COLO668 (cell line): ENCODE results near the gene INPP5J.
"Not testable (repeated sequence)": the region's sequence is repeated elsewhere in the genome, so short reads cannot be mapped to it uniquely, and the experiment has no call there.

Source experiments
- DNase-seq: peaks from one replicate; lab custom pipeline; 2025; ENCODE audit not compliant: unreplicated experiment; lab: John Stamatoyannopoulos, UW

The INPP5J gene

GRCh38 chr22:31086703-31087330 lies 35.9 kb upstream of the INPP5J start:
- no peak for DNase-seq

DNA sequence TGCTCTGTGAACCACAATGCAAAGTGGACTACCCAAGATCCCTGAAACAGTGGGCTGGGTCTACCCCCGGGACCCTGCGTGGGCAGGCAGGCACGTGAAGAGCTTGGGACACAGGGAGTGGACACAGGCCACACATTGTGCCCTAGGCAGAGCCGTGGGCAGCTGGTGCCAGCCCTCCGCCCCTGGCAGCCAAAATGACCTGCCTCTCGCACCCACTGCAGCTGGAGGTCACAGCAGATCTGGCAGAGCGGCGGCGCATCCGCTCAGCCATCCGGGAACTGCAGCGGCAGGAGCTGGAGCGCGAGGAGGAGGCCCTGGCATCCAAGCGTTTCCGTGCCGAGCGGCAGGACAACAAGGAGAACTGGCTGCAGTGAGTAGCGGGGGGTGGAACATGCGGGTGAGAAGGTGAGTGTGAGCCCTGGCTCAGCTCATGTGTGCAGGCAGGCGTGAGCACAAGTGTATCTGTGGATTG lies 35.0 kb upstream of the INPP5J start:
- DNase-seq = no peak

- DNase-seq = no peak
Measured at GRCh38 chr22:31088233-31088986, 34.4 kb upstream of the INPP5J start.

GRCh38 chr22:31089160-31090100 lies 33.3 kb upstream of the INPP5J start:
- DNase-seq = peak; percentile 48

GRCh38 chr22:31090217-31091085 lies 32.3 kb upstream of the INPP5J start:
- DNase-seq = no peak

GRCh38 chr22:31091106-31091975 lies 31.4 kb upstream of the INPP5J start:
- DNase-seq = no peak

DNA sequence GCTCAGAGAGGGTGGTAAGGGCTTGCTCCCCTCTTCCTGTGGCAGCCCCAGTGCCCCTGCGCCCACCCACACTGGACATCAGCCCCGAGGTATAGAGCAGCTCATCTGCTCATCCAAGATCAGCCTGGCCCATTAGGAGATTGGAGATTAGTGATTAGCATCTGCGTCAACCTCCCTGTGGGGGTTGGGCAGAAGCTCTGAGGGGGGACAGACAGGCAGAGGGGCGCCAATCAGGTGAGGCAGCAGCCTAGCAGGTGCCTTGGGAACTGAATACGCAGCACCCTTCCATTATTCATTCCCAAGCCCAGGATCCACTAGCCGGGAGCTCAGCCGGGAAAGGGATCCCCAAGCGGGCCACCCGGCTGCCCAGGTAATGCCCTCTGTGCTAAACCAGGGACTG lies 30.6 kb upstream of the INPP5J start:
- no peak for DNase-seq

GRCh38 chr22:31093086-31093850 lies 29.5 kb upstream of the INPP5J start:
- DNase-seq = no peak

DNA sequence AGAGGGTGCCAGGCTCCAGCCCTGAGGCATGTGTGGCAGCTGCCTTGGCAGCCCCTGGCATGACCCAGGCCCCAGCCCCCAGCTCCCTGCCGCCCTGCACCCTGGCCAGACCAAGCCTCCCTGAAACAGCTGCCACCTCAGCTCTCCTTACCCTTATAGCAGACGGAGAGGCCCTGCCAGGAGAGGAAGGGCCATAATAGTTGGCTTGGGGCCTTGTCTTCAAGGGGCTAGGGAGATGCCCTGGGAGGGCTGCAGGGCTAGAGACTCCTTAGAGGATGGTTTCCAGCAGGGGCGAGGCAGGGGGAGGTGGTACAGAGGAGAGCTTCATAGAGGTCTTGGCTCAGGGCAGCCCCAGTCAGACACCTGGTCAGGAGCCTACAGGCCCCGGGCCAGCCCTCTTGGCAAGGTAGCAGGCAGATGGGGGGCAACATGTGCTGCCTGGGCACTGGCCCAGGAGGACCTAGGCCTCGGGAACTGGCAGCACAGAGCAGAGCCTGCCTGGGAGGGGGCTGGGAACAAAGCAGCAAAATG lies 28.7 kb upstream of the INPP5J start:
- DNase-seq = no peak

GRCh38 chr22:31094741-31095140 lies 28.0 kb upstream of the INPP5J start:
- DNase-seq = no peak

DNA sequence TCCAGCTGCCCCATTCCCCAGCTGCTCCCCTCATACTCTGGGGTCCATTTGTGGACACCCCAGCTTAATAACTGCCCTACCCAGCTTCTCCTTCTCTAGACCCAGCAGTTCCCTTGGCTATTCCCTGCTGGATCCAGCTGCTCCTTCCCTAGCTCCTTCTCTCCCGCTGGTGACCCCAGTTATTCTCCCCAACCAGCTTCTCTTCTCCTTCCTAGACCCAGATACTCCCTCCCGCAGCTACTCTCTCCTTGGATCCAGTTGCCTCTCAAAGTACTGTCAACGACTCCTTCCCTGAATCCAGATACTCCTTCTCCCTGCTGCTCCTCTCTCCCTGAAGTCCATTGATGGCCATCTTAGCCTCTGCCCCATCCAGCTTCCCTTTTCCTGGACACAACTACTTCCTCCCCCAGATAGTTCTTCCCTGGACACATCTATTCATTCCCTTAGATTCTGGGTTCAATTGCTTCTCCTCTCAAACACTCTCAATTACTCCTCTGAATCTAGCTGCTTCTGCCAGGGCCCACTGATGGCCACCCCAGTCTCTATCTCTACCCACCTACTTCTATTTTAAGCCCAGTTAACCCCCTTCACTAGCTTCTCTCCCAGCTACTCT lies 27.0 kb upstream of the INPP5J start:
- DNase-seq = no peak

GRCh38 chr22:31096657-31097279 lies 26.0 kb upstream of the INPP5J start:
- DNase-seq = no peak

- not testable (repeated sequence) for DNase-seq
Measured at GRCh38 chr22:31097539-31097938, 25.2 kb upstream of the INPP5J start.

DNA sequence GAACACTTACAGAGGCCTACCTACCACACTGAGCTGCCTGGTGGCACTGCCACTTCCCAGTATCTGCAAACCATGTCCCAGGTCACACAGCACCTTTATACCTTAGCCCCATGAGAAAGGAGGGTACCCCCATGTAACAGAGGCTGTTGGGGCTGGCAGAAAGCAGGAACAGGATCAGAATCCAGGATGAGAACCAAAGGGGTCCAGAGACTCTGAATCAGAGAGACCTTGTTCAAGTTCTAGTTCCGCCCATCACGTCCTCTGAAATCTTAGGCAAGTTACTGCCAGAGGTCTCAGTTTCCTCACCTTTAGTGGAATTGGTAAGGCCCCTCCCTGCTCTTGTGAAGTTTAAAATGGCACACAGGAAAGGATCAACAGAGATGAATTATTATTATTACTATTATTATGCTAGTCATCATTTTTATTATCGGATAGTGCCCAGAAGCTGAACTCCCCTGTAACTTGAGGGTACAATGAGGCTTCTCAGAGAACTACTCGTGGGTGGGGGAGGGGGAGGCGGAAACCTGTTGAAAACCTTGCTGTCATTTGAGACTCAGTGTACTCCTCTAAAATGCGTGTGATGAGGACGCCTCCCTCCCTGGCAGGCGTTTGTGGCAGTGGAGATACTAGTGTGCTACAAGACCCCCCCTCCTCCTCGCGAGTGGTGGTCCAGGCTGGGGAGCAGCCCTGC lies 24.7 kb upstream of the INPP5J start:
- DNase-seq = no peak

DNA sequence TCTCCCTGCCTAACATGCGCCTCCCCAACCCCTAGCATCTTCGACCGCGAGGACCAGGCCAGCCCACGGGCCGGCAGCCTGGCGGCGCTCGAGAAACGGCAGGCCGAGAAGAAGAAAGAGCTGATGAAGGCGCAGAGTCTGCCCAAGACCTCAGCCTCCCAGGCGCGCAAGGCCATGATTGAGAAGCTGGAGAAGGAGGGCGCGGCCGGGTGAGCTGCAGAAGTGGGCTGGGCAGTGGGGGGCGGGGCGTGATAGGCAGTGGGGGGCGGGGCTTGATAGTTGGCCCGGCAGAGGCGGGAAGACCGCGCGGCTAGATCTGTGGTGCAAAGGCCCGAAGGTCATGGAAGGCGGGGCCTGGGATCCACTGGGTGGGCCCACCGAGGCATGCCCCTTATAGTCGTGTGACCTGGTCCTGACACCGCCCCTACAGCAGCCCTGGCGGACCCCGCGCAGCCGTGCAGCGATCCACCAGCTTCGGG lies 24.1 kb upstream of the INPP5J start:
- DNase-seq = no peak

DNA sequence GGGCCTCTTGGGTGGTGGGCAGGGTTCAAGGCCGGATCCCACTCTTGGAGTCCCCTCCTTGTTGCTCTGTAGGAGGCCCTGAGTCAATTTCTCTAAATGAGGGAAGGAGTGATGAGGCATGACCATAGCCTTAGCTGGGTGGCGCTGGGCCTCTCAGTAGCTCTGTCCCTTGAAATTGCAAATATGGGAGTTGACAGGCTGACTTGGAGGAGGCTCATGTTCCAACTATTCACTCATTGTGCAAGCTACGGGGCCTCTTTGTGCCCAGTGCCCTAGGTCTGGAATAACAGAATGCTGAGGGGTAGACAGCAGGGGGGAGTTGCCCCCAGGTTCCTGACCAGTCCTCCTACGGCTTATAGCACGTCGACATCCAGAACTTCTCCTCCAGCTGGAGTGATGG lies 23.4 kb upstream of the INPP5J start:
- no peak for DNase-seq
